Pons (tissue), 1 donor: ENCODE results near the gene ATP8B4.

Experiments used
- DNase-seq: peaks from one replicate; pipeline ENCODE4 v3.0.0-alpha.2; 2016; ENCODE audit warnings: low spot score

Gene ATP8B4

GRCh38 chr15:50059883-50060282 is 59.1 kb downstream of the ATP8B4 start:
- no peak for DNase-seq

GRCh38 chr15:50059203-50059772 is 59.7 kb downstream of the ATP8B4 start:
- DNase-seq, result no peak

- DNase-seq, result peak; percentile 73
These were observed 61.0 kb downstream of the ATP8B4 start for GRCh38 chr15:50057905-50058639.

GRCh38 chr15:50057196-50057595 is 61.8 kb downstream of the ATP8B4 start:
- DNase-seq, result no peak

DNA sequence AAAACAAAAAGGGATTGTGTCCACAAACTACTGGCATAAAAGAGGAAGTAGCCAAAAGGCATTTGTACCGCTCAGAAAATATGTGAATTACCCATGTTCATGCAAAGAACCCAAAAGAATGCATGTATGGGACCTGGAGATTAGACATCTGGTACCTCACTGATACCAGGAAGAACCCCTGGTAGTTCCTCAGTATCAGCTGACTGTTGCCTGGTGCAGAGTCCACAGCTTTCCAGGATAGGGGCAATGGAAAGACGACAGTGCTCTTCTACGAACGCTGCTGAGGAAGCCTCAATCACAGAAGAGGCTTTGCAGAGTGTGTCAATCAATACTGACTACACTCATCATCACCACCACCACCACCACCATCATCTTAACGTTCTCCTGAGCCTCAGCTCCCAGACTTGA is 63.3 kb downstream of the ATP8B4 start:
- no peak for DNase-seq

- DNase-seq, result no peak
These were observed 63.7 kb downstream of the ATP8B4 start for GRCh38 chr15:50055332-50055731.

DNA sequence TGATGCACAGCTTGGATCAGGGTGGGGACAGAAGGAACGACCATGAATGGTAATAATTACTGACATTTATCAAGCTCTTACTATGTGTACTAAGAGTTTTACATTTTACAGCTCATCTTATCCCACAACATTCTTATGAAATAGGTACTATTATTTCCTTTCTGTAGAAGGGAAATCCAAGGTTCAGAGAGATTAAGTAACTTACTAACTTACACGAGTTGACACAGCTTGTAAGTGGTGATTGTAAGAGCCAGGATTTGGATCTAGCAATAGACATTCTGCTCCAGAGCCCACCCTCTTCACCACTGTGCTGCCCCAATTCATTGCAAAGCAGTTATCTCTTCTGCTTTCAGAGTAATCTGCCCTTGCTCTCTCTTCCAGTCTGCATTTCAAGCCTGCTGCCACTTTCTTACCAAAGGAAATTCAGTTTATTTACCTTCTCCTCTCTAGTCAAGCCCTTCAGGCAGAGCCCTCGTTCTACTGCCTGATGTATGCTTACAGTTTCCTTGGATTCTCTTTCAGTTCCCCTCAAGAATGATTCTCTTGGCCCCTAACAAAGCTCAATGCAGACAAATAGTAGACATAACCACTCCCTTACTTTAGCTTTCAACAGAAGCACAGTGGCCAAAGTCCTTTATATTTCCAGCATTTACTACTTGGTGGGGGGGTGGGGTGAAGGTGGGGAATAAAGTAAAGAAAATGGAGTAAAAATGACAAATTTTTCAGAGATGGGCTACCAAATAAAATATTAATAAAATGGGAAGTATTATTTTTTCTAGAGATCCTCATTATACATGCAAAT is 65.8 kb downstream of the ATP8B4 start:
- no peak for DNase-seq

DNA sequence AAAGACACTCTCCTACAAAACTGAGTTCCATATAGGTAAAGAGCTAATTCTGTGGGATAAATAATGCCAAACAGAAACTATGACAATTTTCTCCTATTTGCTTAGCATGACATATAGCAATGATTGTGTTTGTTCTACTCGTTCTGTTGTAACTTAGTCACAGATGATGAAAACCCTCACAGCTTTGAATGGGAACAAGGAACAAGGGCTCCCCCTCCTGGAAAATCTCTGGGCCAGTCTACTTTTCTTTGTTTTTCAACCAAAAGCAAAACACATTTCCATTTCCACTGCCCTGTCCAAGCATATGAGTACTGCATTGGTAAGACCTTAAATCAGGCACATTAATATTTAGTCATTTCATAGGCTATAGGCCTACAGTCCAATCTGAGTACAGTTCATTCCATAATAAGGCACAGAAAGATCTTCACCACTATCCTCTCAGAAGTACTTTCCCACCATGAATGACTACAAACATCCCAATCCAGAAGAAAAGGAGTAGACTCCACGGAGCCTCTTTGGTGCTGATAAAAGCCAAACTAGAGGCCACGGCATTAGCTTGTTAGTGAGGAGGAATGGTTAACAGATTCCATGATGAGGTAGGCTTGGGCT is 67.1 kb downstream of the ATP8B4 start:
- DNase-seq, result peak; percentile 90

DNA sequence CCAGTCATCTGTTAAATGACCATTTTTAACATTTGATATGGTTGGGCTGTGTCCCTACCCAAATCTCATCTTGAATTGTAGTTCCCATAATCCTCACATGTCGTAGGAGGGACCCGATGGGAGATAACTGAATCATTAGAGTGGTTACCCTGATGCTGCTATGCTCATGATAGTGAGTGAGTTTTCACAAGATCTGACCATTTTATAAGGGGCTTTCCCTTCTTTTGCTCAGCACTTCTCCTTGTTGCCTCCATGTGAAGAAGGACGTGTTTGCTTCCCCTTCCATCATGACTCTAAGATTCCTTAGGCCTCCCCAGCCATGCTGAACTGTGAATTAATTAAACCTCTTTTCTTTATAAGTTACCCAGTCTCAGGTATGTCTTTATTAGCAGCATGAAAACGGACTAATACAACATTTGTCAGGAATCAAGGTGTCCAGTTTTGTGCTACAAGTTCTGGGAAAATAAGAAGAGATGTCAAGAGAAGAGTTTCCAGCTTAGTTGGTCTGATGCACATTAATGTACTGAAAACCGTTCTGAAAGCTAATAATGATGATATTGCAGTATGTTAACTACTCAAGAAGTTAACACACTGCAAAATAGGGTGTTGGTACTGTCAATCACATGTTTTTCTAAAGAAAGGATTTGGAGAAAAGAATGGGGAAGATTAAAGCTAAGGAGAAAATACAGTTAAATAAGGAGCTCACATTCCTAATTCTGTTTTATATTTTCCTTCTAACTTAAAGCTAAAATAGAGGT is 67.9 kb downstream of the ATP8B4 start:
- no peak for DNase-seq

- DNase-seq, result no peak
These were observed 69.2 kb downstream of the ATP8B4 start for GRCh38 chr15:50049871-50050270.

GRCh38 chr15:50046867-50047266 is 72.2 kb downstream of the ATP8B4 start:
- no peak for DNase-seq

DNA sequence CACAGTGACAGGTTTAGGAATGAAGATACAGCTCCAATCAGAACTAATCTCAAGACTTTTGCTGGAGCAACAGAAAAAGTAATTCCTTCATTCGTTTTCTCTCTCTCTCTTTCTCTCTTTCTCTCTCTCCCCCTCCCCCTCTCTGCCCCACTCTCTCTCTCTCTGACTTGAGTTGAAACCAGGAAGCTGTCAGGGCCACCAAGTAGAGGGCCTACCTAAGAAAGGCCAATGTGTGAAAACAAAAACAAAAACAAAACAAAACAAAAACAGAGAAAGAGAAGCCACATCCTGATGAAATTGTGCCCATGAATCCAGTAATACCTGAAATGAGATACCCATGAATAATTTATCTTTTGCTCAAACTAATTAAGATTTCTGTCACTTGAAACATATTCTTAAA is 72.9 kb downstream of the ATP8B4 start:
- no peak for DNase-seq

GRCh38 chr15:50044904-50045303 is 74.1 kb downstream of the ATP8B4 start:
- no peak for DNase-seq

DNA sequence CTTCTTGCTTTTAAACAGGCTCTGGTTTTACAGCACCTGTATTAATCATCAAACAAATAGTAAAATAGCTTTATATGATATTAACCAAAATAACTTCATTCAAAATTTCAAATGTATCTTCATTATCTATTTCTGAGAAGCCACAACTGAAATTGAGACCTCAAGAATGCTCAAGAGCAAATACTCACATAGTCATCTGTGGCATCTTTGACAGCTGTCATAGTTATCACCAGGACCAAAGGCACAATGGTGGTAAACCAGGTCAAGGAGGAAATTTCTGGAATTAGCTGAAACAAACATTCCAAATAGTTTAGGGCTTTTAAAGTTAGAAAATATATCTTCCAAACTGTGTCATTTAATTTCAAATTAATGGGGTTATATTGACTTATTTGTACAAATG is 74.6 kb downstream of the ATP8B4 start:
- DNase-seq, result no peak

DNA sequence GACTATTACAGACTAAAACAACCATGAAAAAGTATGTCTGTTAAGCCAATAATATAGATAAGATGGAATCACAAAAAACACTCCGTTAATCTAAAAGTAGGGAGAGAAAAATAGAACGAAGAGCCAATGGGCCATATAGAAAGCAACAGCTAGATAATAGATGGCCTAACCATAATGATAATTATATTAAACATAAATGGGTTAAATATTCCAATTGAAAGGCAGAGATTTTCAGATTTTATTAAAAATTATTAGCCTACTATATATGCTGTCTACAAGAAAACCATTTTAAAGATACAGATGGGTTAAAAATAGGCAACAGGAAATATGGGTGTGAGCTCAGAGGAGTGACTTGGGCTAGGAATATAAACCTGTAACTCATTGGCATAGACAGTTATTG is 76.3 kb downstream of the ATP8B4 start:
- no peak for DNase-seq

GRCh38 chr15:50030456-50030855 is 88.6 kb downstream of the ATP8B4 start:
- DNase-seq, result no peak

GRCh38 chr15:50028326-50028725 is 90.7 kb downstream of the ATP8B4 start:
- DNase-seq, result no peak

DNA sequence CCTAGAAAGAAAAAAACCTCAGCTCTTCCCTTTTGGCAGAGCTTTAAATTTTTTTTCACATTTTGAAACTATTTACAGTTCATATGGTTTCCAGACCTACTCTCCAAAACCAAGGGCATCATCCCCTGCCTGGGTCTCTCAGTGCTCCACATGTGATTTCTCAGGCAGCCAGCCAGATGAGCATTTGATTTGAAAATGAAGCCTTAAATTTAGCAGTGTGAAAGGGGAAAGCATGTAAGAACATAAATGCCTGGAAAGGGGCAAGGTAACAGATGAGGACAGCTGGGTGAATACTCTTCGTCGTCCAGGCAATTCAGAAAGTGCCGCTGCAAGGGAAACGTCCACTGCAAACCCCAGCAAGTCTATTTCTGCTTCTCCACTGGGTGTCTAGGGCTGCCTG is 94.8 kb downstream of the ATP8B4 start:
- no peak for DNase-seq

GRCh38 chr15:50018491-50018890 is 100.5 kb downstream of the ATP8B4 start:
- no peak for DNase-seq

DNA sequence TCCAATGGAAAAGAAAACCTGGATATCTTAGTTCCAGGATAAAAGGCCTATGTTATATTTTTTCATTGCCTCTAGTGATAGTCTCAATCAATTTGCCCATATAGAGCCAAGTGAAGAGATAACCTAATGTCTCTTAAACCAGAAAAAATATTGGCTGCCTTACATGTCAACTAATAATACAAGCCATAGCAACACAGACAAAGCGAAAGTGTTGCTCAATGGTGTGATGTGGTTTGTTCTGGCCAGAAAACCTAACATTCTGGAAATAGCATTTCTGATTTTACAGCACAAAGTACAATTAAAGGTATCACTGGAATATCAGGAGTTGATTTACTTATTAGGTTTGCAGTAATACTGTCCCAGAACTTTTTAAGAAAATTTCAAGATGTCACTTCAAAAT is 101.5 kb downstream of the ATP8B4 start:
- no peak for DNase-seq

DNA sequence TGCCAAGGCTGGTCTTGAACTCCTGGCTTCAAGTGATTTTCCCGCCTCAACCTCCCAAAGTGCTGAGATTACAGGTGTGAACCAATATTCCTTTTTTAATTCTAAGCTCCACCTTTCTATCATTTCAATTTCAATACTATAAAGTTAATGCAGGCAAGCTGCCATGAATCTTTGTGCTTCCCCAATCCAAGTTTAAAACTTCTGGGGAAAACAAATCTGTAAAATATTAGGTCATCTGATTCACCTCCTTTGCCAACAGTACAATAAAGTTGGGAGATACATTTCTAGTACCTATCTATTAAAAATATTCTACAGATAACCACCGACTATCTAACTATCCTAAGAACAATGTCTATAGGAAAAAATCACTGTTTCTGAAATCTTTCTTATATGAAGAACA is 102.1 kb downstream of the ATP8B4 start:
- DNase-seq, result no peak

- no peak for DNase-seq
These were observed 106.2 kb downstream of the ATP8B4 start for GRCh38 chr15:50012790-50013189.
